GM19395 (cell line): ENCODE measurements around the gene CRYBB1.

Experiments used
- ATAC-seq: cut with Tn5 transposase; IDR thresholded peaks from one replicate; pipeline ENCODE4 v1.9.1; 2021; ENCODE audit warnings: mild to moderate bottlenecking, moderate library complexity; ENCODE audit not compliant: unreplicated experiment

CRYBB1 gene

DNA sequence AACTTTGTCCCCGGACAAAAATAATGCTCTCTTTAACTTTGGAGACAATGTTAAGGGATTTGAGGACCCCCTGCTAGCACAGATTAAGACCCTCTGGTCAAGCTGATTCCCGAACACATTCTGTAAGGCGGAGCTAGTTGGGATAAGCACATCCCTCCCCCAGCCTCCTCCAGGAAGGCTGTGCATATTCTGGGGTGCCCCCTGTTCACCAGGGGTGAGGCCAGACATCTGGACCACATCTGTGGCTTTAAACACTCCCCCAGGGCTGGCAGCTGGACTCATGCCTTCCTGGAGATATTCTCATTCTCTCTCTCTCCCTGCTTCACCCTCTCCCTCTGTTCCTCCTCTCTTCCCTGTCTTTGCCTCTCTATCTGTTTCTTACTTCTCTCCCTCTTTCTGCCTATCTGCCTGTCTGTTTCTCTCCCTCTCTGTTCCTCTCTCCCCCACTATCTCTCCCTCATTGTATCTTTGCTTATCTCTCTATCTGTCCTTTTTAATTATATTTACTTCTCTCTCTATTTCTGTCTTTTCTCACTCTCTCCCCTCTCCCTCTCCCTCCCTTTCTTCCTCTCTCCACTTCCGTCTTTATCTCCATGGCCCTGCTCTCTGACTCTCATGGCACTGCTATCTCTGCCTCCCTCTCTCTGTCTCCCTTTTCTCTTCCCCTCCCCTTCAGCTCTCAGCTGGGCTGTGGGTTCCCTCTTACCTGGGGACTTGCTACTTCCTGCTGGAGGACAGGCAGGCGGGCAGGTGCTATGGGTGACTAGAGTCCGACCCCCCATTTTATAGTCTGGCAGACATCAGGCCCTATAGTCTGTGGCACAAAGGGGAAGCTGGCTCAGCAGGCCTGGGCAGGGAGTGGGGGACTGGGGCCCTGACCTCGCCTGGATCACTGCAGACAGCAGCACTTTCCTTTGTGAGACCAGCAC is at the start of gene CRYBB1:
Gene CRYBB1, minus strand, starts transcription at position 757 of the 929 bp plus-strand sequence. CDS start 1,708 bp downstream, outside the sequence.
- no peak for ATAC-seq

DNA sequence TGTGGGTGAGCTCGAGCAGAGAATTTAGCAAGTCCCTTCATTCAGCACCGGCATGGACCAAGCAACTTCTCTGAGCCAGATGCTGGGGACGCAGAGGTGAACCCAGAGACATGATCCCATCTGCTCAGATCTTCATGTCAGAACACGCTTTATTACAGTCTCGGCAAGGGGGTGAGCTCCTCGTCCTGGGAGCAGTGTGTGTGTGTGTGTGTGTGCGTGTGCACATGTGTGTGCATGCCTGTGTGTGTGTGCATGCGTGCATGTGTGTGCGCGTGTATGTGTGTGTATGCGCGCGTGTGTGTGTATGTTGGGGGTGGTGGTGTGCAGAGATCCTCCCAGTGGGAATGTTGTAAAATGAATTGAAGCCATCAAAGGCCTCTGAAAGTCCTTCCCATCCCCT is 49.3 kb upstream of the CRYBB1 start:
- ATAC-seq = no peak

GRCh38 chr22:26665813-26666231 is 48.0 kb upstream of the CRYBB1 start:
- peak; percentile 26 for ATAC-seq

- ATAC-seq = no peak
These were observed 45.6 kb upstream of the CRYBB1 start for GRCh38 chr22:26663374-26663923.

GRCh38 chr22:26662160-26662559 is 44.3 kb upstream of the CRYBB1 start:
- ATAC-seq = no peak

- no peak for ATAC-seq
These were observed 43.2 kb upstream of the CRYBB1 start for GRCh38 chr22:26660961-26661578.

GRCh38 chr22:26660356-26660755 is 42.5 kb upstream of the CRYBB1 start:
- no peak for ATAC-seq

- ATAC-seq = peak; percentile 81
These were observed 41.0 kb upstream of the CRYBB1 start for GRCh38 chr22:26658671-26659478.

DNA sequence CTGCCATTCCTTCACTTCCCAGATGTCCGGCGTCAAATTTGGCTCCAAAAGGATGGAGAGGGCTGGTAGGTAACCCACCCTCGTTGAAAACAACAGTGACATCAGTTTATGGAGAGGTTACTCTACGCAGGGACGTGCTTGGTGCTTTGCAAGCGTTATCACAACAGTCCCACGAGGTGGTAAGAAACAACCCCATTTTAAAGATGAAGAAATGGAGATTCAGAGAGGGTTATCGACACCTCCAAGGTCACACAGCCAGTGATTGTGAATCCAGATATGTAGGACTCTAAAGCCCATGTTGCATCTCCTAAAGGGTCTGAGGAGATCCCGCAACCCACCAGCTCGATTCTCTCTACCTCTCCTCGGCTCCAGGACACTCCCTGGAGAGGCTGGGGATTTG is 40.3 kb upstream of the CRYBB1 start:
- no peak for ATAC-seq

GRCh38 chr22:26656891-26657851 is 39.3 kb upstream of the CRYBB1 start, which contains the start of gene MIAT:
TSS of gene MIAT (plus strand) at chr22:26657588.
- ATAC-seq = no peak

DNA sequence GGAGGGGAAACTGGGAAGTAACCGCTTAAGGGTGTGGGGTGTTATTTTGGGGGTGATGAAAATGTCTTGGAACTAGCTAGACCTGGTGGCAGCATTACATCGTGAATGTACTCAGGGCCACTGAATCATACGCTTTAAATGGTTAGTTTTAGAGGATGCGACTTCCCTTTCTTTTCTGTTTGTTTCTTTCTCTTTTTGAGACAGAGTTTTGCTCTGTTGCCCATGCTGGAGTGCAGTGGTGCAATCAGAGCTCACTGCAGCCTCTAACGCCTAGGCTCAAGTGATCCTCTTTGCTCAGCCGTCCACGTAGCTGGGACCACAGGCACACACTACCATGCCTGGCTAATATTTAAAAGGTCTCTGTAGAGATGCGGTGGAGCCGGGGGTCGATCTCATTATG is 34.0 kb upstream of the CRYBB1 start:
- no peak for ATAC-seq

GRCh38 chr22:26650722-26651421 is 33.0 kb upstream of the CRYBB1 start:
- no peak for ATAC-seq

- ATAC-seq = no peak
These were observed 30.9 kb upstream of the CRYBB1 start for GRCh38 chr22:26648528-26649388.

- no peak for ATAC-seq
These were observed 30.2 kb upstream of the CRYBB1 start for GRCh38 chr22:26648011-26648497.

DNA sequence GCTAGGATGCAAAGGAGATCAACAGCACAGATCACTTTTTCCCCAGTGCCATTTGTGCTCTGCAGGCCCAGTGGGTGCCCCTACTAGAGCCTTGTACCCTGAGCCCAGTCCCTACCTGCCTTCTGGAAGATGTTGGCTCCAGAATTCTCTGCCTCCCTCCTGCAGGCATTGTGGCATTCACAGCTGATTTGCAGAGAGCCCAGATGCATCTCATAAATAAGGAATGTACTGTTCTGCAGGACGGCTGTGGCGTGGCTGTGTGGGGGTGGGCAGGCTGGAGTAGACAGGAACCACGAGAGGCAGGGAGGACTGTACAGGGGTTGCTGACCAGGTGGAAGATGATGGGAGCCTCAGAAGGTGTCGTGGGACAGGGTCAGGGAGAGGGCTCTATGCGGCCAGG is 28.3 kb upstream of the CRYBB1 start:
- ATAC-seq = no peak

GRCh38 chr22:26643418-26644100 is 25.7 kb upstream of the CRYBB1 start:
- no peak for ATAC-seq
